RPMI8226 (cell line): ENCODE results near the gene PUS10.
"Not testable (repeated sequence)": the region's sequence is repeated elsewhere in the genome, so short reads cannot be mapped to it uniquely, and the experiment has no call there.

Experiments used
- DNase-seq: peaks from one replicate; pipeline ENCODE4 v3.0.0-alpha.2; 2015

PUS10 gene

GRCh38 chr2:60966507-60967405 lies 51.3 kb downstream of the PUS10 start:
- DNase-seq, result no peak

GRCh38 chr2:60965499-60965785 lies 52.6 kb downstream of the PUS10 start:
- no peak for DNase-seq

DNA sequence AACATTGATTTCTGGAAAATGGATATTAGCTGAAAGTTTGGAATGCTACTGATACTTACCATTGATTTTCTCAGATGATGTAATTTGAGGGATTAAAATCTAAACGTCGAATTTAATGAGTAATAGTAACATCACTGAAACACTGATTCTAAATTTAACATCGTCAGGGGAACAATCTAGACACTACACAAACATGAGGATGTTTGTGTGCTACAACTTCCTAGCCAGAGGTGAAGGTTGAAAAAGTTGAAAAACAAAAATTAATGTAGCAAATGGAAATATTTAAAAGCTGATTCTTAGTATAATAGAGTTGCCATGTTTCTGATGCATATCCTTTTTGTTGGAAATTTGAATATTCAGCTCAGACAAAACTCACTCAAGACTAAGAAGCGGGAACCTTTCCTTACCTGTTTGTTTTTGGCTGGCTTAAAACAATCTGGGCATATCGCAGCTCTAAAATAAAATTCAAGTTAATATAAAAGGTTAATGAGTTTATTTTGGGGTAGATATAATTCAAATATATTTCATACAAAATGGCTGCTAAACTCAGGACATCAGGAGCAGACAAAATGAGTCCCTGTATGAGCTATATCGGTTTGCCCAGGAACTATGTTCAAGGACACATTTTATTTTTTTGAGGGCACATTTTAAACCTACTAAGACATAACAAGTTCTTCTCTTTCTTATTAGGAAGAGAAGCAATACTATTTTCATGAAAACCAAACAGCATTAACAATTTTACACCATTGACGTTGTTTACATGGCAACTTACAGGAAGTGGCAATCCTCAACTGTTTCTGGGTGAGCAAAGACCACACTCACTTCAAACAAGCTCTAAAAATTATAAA lies 53.2 kb downstream of the PUS10 start:
- DNase-seq, result no peak

DNA sequence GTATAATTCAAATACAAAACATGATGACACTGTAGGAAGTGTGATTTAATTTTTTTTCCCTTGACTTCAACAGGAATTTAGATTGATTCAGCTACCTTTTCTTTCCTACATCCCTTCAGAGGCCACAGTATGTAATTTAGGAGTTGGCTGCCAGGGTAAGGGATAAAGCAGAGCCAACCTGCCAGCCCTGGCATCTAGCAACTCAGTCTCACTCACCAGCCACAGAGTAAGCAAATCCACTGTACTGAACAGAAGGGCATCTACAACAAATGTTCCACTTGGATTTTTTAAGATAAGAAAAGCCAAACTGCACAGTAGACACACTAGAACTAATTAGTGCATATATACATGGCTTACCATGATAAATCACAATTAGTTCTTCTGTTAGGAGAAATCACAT lies 54.9 kb downstream of the PUS10 start:
- DNase-seq, result no peak

- no peak for DNase-seq
These were observed 55.5 kb downstream of the PUS10 start for GRCh38 chr2:60962528-60962927.

GRCh38 chr2:60961457-60961856 lies 56.6 kb downstream of the PUS10 start:
- no peak for DNase-seq

DNA sequence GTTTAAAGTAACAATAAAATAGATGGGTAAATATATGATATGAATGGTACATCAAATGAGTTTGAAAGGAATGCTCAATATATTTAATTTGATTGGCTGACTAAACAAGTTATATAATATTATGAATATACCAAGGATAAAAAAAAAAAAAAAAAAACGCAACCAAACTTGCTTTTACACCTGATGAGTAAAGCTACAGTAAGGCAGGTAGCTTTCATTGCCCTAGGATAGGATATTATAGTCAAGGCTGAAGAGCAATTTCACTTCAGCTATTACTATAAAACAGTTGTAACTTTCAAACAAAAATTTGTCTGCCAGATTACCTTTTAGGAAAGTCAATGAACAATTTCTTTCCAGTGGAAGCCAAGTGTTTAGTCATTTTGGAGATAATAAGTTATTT lies 57.3 kb downstream of the PUS10 start:
- DNase-seq, result no peak

GRCh38 chr2:60959501-60959900 lies 58.6 kb downstream of the PUS10 start:
- DNase-seq, result no peak

DNA sequence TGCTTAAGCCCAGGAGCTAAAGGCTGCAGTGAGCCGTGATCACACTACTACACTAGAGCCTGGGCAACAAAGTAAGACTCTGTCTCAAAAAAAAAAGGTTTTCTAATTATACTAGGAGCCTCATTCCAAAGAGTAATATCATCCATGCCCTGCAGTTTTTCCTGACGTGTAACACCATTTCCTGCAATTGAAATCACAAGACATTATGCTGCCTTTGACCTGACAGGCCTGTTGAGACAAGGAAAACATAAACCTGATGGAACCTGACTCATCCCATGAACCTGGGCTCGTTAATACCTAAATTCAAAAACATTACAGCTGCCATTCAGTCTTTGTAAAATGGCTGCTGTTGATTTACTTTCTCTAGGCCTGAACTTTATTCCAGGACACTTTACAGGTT lies 59.3 kb downstream of the PUS10 start:
- DNase-seq, result no peak

DNA sequence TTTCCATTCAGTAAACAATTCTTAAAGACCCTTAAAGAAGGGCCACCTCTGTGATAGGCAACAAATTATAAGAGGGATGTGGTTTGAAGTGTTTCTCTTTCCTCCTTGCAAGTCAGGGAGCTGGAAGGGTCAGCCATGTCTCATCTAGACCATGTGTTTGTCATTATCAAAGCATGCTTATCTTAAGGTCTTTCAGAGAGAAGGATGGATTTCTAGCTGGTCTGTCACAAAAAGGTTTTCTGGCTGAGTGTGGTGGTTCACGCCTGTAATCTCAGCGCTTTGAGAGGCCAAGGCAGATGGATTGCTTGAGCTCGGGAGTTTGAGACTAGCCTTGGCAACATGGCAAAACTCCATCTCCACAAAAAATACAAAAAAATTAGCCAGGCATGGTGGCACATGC lies 59.7 kb downstream of the PUS10 start:
- no peak for DNase-seq

DNA sequence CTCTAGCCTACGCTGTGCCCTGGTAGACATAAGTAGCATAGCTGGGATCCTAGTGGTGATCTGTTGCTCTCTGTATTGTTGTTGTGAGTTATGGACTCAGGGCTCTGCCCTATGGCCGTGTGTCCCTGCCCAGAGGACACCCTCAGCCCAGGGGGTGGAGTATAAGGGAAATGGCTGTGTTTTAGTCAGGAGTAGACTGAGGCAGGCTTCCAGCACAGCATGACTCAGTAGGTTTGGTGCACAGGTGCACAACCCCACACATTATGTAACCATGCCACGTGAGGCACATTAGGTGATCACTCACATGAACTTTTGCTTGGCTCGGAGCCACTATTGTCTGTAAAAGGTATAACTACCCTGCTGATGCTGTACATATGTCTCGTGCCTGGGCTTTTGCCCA lies 60.4 kb downstream of the PUS10 start:
- peak; percentile 70 for DNase-seq

- DNase-seq, result no peak
These were observed 60.8 kb downstream of the PUS10 start for GRCh38 chr2:60957224-60957623.

GRCh38 chr2:60954139-60954538 lies 63.9 kb downstream of the PUS10 start:
- no peak for DNase-seq

GRCh38 chr2:60948926-60949579 lies 69.0 kb downstream of the PUS10 start:
- DNase-seq, result no peak

- no peak for DNase-seq
These were observed 69.9 kb downstream of the PUS10 start for GRCh38 chr2:60948161-60948560.

- no peak for DNase-seq
These were observed 71.0 kb downstream of the PUS10 start for GRCh38 chr2:60947056-60947455.

- DNase-seq, result no peak
These were observed 72.7 kb downstream of the PUS10 start for GRCh38 chr2:60945341-60945740.

DNA sequence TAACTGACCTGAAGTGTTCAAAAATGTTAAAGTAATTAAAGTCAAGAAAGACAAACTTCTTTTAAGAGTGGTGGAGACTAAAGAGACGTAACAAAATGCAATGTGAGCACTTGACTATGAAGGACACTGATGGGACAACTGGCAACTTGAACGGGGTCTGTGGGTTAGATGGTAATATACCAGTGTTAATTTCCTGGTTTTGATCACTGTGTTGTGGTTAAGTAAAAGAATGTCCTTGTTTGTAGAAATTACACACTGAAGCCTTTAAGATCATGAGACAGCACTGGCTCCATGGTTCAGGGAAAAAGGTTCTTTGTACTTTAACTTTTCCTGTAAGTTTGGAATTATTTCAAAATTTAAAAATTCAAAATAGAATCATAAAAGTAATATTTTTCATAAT lies 78.4 kb downstream of the PUS10 start:
- DNase-seq, result no peak

DNA sequence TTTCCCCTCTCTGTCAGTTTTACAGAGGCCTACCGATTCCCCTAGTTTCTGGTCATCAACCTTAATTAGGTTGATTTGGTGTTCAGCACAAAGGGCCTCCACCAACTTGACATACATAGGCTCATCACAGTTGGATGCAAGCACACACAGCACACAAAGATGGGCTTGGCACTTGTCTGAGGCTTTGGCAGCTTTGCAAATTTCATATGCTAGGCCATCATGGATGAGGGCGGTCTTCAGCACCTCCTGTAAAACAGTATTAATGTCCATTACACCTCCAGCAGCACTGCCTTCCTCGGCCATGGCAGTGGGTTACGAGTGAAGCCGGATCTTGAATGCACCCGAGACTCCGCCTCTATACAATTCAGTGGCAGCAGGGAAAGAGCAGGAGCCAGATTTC lies 79.8 kb downstream of the PUS10 start:
- no peak for DNase-seq

- no peak for DNase-seq
These were observed 81.3 kb downstream of the PUS10 start for GRCh38 chr2:60936757-60937156.

DNA sequence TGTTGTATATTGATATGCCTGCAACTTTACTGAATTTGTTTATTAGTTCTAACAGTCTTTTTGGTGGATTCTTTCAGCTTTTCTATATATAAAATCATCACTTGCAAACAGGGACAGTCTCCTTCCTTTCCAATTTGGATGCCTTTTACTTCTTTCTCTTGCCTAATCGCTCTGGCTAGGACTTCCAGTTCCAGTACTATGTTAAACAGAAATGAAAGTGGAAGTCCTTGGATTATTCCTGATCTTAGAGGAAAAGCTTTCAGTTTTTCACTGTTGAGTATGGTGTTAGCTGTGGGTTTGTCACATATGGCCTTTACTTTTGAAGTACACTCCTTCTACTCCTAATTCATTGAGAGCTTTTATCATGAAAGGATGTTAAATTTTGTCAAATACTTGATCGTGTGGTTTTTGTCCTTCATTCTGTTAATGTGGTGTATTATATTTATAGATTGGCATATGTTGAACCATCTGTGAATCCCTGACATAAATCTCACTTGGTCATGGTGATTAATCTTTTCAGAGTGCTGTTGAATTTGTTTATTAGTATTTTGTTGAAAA lies 83.8 kb downstream of the PUS10 start:
- DNase-seq, result no peak

- no peak for DNase-seq
These were observed 85.1 kb downstream of the PUS10 start for GRCh38 chr2:60932954-60933353.

DNA sequence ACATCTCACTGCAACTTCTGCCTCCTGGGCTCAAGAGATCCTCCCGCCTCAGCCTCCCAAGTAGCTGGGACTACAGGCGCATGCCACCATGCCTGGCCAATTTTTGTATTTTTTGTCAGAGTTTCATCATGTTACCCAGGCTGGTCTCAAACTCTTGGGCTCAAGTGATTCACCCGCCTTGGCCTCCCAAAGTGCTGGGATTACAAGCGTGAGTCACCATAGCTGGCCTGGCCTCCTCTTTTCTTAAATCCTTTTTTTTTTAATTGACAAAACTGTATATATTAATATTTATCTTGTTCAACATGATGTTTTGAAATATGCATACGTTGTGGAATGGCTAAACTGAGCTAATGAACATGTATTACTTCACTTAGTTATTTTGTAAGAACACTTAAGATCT lies 86.0 kb downstream of the PUS10 start:
- not testable (repeated sequence) for DNase-seq
